Skeletal muscle tissue (tissue), 4 donors: Measurements from ENCODE around the gene WASHC4. TPM values are rescaled to one million over a fixed set of nuclear protein-coding genes. Genes with fewer than 3 reads are reported as not detected.
A peak's percentile ranks its signal among the peaks of the same experiment; 100 is the strongest.

Experiments used
- H3K27ac ChIP-seq: one replicate; pipeline ENCODE4 v1.7.0; 2013; ENCODE audit warnings: mild to moderate bottlenecking, low read depth, low read length, inconsistent platforms
- H3K27me3 ChIP-seq, 3 donors: one replicate each; pipeline ENCODE4 v1.7.0; 2013; ENCODE audit warnings: low read length in 3 of 3; ENCODE audit not compliant: control insufficient read depth in 3 of 3, insufficient read depth in 3 of 3
- H3K36me3 ChIP-seq, 3 donors: one replicate each; pipeline ENCODE4 v1.7.0; 2013; ENCODE audit warnings: low read length in 3 of 3; ENCODE audit not compliant: control insufficient read depth in 3 of 3, insufficient read depth in 3 of 3
- H3K4me1 ChIP-seq, 3 donors: one replicate each; pipeline ENCODE4 v1.7.0; 2013; ENCODE audit warnings: low read length in 3 of 3, mild to moderate bottlenecking in 3 of 3; ENCODE audit not compliant: control insufficient read depth in 3 of 3, insufficient read depth in 3 of 3
- H3K4me3 ChIP-seq, 3 donors: one replicate each; pipeline ENCODE4 v1.7.0; 2013; ENCODE audit warnings: low read length in 3 of 3
- H3K9ac ChIP-seq, 3 donors: one replicate each; pipeline ENCODE4 v1.7.0; 2013; ENCODE audit warnings: low read length in 3 of 3, mild to moderate bottlenecking in 3 of 3, moderate library complexity in 2 of 3, low read depth in 1 of 3
- H3K9me3 ChIP-seq, 3 donors: one replicate each; pipeline ENCODE4 v1.7.0; 2013; ENCODE audit warnings: low read length in 3 of 3; ENCODE audit not compliant: control insufficient read depth in 3 of 3
- total RNA-seq: library from RNA; depleted of rRNA; stranded (reverse); fragments of >200 nt; gene quantifications from one replicate; pipeline ENCODE4 v1.2.3, GENCODE V29; 2014
- donor health status: Osteomylitis.

WASHC4 gene
- total RNA-seq, 1 donor from 2014 or later: 64.7 TPM

DNA sequence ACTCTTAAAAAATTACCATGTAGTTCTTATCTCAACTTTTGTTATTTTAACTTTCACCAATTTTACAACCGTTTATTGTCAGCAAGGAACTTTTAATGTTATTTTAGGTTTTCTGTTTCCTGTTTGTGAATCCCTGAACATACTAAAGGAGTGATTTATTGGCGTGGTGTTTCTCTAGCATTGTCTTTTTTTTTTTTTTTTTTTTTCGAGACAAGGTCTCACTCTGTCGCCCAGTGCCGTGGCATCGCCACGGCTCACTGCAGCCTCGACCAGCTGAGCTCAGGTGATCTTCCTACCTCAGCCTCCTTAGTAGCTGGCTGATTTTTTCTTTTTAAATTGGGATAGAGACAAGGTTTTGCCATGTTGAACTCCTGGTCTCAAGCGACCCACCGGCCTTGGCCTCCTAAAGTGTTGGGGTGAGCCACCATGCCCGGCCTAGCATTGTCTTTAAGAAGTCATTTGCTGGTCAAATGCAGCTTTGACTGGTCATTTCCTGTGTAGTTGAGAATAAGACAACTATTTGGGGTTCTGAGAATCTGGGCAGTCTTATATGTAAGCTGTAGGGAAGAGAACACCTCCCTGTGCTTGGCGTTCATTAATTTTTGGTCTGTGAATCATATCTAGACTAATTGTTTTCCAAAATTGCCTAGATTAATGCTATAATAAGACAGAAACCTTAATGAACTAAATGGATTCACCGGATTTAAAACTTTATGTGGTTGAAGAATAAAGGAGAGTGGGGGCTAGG is 2.1 kb downstream of the WASHC4 start:
- no peaks in the 10 kb centered on the region for H3K27me3 ChIP-seq
- H3K27ac ChIP-seq: peak overlapping the region; percentile 1
- peak overlapping the region in 1 of 3 donors; percentile 95 for H3K4me3 ChIP-seq
- H3K36me3 ChIP-seq: peaks cover 0 to 2% (median 0%) of the 10 kb centered on the region in 3 donors
- peak overlapping the region in 1 of 3 donors; percentile 27 for H3K9ac ChIP-seq
- no peaks in the 10 kb centered on the region for H3K9me3 ChIP-seq
- H3K4me1 ChIP-seq: peaks cover 0 to 10% (median 6%) of the 10 kb centered on the region in 3 donors

- H3K36me3 ChIP-seq: peaks cover 0 to 6% (median 4%) of the 10 kb centered on the region in 3 donors
- H3K9me3 ChIP-seq: no peaks in the 10 kb centered on the region
- H3K27me3 ChIP-seq: no peaks in the 10 kb centered on the region
- H3K9ac ChIP-seq: no peak overlapping the region
- no peak overlapping the region for H3K4me3 ChIP-seq
- H3K27ac ChIP-seq: no peak overlapping the region
- peaks cover 0 to 10% (median 6%) of the 10 kb centered on the region in 3 donors for H3K4me1 ChIP-seq
Observed at GRCh38 chr12:105110851-105111250, 3.3 kb downstream of the WASHC4 start.

DNA sequence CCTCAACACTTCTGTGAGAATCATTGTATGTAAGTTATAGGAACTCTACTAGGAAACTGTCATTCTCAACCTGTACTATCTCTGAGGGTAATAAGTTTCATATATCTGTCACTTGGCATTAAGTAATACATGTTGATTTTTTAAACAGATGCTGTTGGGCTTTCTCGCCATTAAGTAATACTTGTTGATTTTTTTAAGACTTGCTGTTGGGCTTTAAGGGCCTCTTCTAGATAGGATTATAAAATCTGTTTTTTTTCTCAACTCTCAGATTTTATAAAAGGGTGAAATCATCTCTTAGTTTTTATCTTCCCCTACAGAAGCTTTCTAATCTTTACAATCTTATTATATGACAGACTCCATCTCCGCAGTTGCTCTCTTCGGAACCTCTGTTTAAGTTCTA is 5.6 kb downstream of the WASHC4 start:
- no peak overlapping the region for H3K9ac ChIP-seq
- peaks cover 8 to 23% (median 21%) of the 10 kb centered on the region in 3 donors for H3K36me3 ChIP-seq
- H3K27me3 ChIP-seq: no peaks in the 10 kb centered on the region
- H3K9me3 ChIP-seq: no peaks in the 10 kb centered on the region
- H3K4me3 ChIP-seq: no peak overlapping the region
- peaks cover 0 to 10% (median 6%) of the 10 kb centered on the region in 3 donors for H3K4me1 ChIP-seq
- H3K27ac ChIP-seq: no peak overlapping the region

DNA sequence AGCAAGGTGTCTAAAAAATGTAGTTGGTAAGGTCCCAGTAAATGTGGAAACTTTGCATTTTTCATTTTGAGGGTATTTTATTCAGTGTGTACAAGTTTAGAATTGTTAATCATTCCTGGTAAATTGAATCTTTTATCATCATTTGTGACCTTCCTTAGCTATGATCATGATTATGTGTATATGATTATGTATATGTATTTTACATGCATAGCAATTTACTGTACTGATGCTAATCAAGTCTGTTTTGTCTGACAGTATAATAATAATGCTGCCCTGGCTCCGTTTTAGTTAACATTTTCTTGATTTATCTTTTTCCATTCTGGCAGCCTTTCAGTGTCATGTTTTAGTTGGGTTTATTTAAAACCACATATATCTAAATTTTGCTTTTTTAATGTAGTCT is 9.4 kb downstream of the WASHC4 start:
- peaks cover 17 to 55% (median 47%) of the 10 kb centered on the region in 3 donors for H3K36me3 ChIP-seq
- H3K4me3 ChIP-seq: no peak overlapping the region
- H3K27ac ChIP-seq: no peak overlapping the region
- no peaks in the 10 kb centered on the region for H3K27me3 ChIP-seq
- peaks cover 0 to under 1% (median 0%) of the 10 kb centered on the region in 3 donors for H3K4me1 ChIP-seq
- no peaks in the 10 kb centered on the region for H3K9me3 ChIP-seq
- no peak overlapping the region for H3K9ac ChIP-seq

GRCh38 chr12:105120551-105120950 is 13.0 kb downstream of the WASHC4 start:
- H3K27me3 ChIP-seq: no peaks in the 10 kb centered on the region
- H3K36me3 ChIP-seq: peaks cover 27 to 77% (median 73%) of the 10 kb centered on the region in 3 donors
- H3K9me3 ChIP-seq: no peaks in the 10 kb centered on the region
- no peak overlapping the region for H3K4me3 ChIP-seq
- no peaks in the 10 kb centered on the region for H3K4me1 ChIP-seq
- no peak overlapping the region for H3K27ac ChIP-seq
- H3K9ac ChIP-seq: no peak overlapping the region

GRCh38 chr12:105138248-105138647 is 30.7 kb downstream of the WASHC4 start:
- Histone ChIP-seq H3K36me3 (peaks cover 8 to 39% (median 37%) of the 10 kb centered on the region in 3 donors), H3K9me3 (no peaks in the 10 kb centered on the region), H3K4me3 (no peak overlapping the region), H3K27me3 (no peaks in the 10 kb centered on the region), H3K4me1 (no peaks in the 10 kb centered on the region), H3K27ac (no peak overlapping the region), H3K9ac (no peak overlapping the region)

DNA sequence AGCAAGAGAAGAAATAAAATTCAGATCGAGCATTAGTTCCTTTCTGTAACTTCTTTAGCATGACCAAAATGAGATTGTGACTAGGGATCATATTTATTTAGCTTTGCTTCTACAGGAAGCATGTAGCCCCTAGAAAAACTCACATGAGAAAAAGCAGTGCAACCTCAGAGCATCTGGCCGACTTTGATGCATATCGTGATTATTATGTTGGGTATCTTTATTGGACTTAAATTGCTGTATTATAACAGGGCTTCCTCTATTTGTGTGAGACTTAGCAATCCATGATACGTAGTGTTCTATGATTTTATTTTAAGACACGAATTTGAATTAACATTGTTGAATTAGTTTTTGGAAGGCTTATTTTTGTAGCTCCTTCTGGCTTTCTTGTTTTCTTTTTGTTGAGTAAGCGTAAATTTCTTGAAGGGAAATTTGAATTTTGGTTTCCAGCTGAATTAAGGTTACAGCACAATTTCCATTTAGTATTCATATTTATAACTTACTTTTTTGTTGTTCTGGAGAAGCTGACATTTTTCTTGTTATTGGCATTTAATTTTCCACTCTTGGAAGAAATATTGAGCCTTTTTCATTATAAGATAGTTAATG is 33.9 kb downstream of the WASHC4 start:
- no peaks in the 10 kb centered on the region for H3K4me1 ChIP-seq
- peaks cover 7 to 41% (median 29%) of the 10 kb centered on the region in 3 donors for H3K36me3 ChIP-seq
- no peak overlapping the region for H3K4me3 ChIP-seq
- no peak overlapping the region for H3K9ac ChIP-seq
- H3K27ac ChIP-seq: no peak overlapping the region
- H3K9me3 ChIP-seq: no peaks in the 10 kb centered on the region
- H3K27me3 ChIP-seq: no peaks in the 10 kb centered on the region

DNA sequence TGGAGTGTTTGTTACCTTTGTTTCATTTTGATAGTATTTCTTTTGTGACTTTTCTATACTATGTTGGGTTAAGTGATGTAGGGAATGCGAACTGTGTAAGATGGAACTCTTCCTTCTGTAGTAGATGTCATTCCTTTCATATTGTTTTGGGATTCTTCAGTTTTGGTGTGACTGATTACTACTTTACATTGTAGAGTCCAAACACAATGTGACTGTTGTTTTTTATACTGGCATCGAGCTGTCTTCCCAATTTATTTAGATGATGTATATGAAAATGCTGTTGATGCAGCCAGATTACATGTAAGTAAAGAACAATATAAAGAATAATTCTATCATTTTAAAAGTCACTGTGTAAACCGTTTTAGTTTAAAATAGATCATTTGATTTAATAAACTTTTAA is 34.7 kb downstream of the WASHC4 start:
- no peaks in the 10 kb centered on the region for H3K27me3 ChIP-seq
- no peak overlapping the region for H3K9ac ChIP-seq
- H3K9me3 ChIP-seq: no peaks in the 10 kb centered on the region
- no peaks in the 10 kb centered on the region for H3K4me1 ChIP-seq
- H3K27ac ChIP-seq: no peak overlapping the region
- no peak overlapping the region for H3K4me3 ChIP-seq
- peaks cover 5 to 42% (median 34%) of the 10 kb centered on the region in 3 donors for H3K36me3 ChIP-seq

DNA sequence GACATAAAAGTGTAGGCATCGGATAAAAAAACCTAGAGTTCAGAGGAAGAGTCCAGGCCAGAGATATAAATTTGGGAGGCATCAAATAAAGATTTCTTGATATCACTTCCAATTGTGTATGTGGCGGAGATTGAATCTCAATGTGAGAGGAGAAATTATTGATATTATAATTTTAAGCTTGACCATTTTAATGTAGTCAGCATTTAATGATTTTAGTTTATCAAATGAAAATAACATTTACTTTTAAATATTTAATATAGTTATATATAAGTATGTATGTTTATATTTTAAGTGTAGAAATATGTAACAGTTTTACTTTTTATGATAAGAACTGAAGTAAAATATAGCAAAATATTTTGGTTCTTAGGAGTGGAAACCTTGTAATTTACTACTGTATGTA is 48.7 kb downstream of the WASHC4 start:
- no peak overlapping the region for H3K4me3 ChIP-seq
- H3K36me3 ChIP-seq: peaks cover 4 to 41% (median 39%) of the 10 kb centered on the region in 3 donors
- H3K27ac ChIP-seq: no peak overlapping the region
- no peaks in the 10 kb centered on the region for H3K4me1 ChIP-seq
- H3K9me3 ChIP-seq: no peaks in the 10 kb centered on the region
- no peak overlapping the region for H3K9ac ChIP-seq
- no peaks in the 10 kb centered on the region for H3K27me3 ChIP-seq

DNA sequence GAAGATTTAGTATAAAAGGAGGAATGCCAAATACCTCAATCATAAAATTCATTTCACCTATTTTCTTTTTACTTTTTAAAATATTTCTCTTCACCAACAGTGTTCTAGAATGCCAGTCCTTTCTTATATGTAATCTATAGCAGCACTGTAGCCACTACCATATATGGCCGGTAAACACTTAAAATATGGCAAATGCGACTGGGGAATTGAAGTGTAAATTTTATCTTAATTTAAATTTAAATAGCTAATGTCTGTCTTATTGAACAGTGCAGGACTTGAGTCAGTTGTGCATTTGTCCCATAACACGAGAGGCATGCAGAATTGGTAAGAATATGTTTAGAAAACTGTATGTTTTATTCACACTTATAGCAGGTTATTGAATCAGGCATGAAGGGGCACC is 50.1 kb downstream of the WASHC4 start:
- H3K9me3 ChIP-seq: no peaks in the 10 kb centered on the region
- H3K9ac ChIP-seq: no peak overlapping the region
- peaks cover 4 to 35% (median 33%) of the 10 kb centered on the region in 3 donors for H3K36me3 ChIP-seq
- H3K4me1 ChIP-seq: no peaks in the 10 kb centered on the region
- no peak overlapping the region for H3K4me3 ChIP-seq
- H3K27me3 ChIP-seq: no peaks in the 10 kb centered on the region
- no peak overlapping the region for H3K27ac ChIP-seq
